ENCODE data around the gene THEM4.

GRCh38 chr1:151858030-151858746 is 51.1 kb downstream of the THEM4 start:
- TF ChIP-seq CTCF (IDR thresholded peaks at IDR 0.05; ENCODE audit: insufficient read depth, low read depth, low read length) (no peak), EZH2 (IDR thresholded peaks at IDR 0.05; ENCODE audit: insufficient read depth, low read length) (no peak)

All from astrocyte (in vitro differentiated cells and primary cell).